Fibroblast of skin of left quadriceps (primary cell): ENCODE data around the gene HM13.
"Not testable (repeated sequence)": the region's sequence is repeated elsewhere in the genome, so short reads cannot be mapped to it uniquely, and the experiment has no call there.

Experiments
- DNase-seq, 2 experiments: peaks; one replicate each; pipeline ENCODE4 v3.0.0-alpha.2; 2013; ENCODE audit warnings: low read depth in 2 of 2

The HM13 gene

GRCh38 chr20:31568041-31568731 is 53.9 kb downstream of the HM13 start:
- no peak for DNase-seq

GRCh38 chr20:31568773-31569162 is 54.5 kb downstream of the HM13 start:
- DNase-seq, result no peak

GRCh38 chr20:31569163-31570020 is 55.1 kb downstream of the HM13 start:
- no peak for DNase-seq

GRCh38 chr20:31570021-31570463 is 55.8 kb downstream of the HM13 start:
- no peak for DNase-seq

DNA sequence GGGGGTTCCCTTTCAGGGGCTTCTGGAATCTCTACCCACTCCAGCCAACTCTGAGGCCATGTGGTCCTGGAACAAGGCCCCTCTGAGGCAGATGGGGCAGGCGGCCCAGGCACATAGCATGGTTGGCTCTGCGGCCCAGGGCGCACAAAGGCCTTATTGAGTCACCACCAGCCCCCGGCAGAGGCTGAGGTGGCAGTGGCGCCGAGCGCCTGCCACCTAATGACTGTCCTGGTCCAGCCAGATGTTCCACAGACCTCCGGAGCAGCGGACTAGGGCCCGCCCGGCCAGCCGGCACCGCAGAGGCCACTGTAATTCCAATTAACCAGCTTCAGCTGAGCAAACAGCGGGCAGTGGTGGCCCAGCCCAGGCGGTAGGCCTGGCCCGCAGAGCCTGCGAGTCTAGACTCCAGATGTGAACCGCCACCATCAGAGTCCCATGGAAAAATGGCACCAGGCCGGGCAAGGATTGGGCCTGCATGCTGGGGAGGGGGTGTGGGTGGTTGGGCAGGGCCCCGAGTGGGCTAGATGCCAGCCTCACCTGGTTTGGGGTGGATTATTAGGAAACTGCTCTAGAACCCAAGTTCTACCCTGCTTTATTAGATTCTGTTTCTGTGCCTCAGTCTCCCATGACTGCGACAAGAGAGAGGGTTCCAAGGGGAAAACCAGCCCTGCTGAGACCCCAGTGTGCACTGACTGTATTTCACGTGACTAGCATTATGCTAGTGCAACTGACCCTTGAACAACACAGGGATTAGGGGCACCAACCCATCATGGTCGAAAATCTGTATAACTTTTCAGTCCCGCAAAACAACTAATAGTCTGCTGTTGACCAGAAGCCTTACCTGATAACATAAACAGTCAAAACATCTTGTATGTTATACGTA is 56.7 kb downstream of the HM13 start:
- DNase-seq, result no peak

- no peak for DNase-seq
Observed at GRCh38 chr20:31572042-31572700, 57.9 kb downstream of the HM13 start.

GRCh38 chr20:31572701-31573554 is 58.7 kb downstream of the HM13 start:
- DNase-seq, result peak; percentile 96 to 97

- DNase-seq, result no peak
Observed at GRCh38 chr20:31573555-31574321, 59.5 kb downstream of the HM13 start.

DNA sequence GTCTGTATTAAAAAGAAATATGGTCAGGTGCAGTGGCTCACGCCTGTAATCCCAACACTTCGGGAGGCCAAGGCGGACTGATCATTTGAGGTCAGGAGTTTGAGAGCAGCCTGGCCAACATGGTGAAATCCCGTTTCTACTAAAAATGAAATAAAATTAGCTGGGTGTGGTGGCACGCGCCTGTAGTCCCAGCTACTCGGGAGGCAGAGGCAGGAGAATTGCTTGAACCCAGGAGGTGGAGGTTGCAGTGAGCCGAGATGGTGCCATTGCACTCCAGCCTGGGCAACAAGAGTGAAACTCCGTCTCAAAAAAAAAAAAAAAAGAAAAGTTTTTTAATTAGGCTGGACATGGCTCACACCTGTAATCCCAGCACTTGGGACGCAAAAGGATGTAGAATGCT is 60.7 kb downstream of the HM13 start:
- DNase-seq, result not testable (repeated sequence)

DNA sequence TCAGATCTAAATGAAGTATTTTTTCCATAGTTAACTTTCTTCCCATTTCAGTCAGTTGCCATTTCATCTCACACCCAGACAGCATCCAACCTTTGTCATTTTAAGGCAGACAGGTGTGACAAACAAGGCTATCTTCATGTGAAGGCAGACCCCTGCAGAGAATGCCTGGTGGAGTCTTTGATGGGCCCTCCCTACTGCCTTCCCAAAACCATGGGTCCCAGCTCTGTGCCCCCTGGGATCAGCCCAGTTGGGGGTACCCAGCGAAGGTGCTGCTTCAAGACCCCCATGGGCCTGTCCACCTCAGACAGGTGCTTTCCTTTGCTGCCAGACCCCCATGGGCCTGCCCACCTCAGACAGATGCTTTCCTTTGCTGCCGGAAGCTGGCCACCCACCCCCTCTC is 62.5 kb downstream of the HM13 start:
- no peak for DNase-seq

DNA sequence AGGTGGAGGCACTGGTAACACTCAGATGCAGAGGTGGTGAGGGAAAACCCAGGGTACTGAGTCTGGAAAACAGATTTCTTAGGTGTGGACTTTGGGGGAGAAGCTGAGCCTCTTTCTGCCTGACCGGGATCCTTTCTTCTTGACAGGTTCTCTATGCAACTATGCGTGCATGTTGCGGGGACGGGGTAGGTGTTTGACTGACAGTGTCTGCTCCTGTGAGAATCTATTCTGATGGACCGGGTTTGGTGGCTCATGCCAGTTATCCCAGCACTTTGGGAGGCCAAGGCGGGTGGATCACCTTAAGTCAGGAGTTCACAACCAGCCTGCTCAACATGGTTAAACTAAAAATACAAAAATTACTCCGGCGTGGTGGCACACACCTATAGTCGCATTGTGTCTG is 63.0 kb downstream of the HM13 start:
- no peak for DNase-seq

DNA sequence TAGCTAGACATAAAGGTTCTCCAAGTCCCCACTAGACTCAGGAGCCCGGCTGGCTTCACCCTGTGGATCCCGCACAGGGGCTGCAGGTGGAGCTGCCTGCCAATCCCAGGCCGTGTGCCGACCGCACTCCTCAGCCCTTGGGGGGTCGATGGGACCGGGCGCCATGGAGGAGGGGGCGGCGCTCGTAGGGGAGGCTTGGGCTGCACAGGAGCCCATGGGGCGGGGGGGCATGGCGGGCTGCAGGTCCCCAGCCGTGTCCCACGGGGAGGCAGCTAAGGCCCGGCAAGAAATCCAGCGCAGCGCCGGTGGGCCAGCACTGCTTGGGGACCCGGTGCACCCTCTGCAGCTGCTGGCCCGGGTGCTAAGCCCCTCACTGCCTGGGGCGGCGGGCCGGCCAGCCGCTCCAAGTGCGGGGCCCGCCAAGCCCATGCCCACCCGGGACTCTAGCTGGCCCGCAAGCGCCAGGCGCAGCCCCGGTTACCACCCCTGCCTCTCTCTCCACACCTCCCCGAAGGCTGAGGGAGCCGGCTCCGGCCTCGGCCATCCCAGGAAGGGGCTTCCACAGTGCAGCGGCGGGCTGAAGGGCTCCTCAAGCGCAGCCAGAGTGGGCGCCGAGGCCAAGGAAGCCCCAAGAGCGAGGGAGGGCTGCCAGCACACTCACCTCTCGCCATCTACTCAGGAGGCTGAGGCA is 64.4 kb downstream of the HM13 start:
- no peak for DNase-seq

GRCh38 chr20:31579245-31579644 is 65.0 kb downstream of the HM13 start:
- DNase-seq, result no peak

- DNase-seq, result not testable (repeated sequence)
Observed at GRCh38 chr20:31579941-31580651, 65.9 kb downstream of the HM13 start.

- no peak for DNase-seq
Observed at GRCh38 chr20:31580706-31581105, 66.5 kb downstream of the HM13 start.

- no peak for DNase-seq
Observed at GRCh38 chr20:31581391-31581790, 67.1 kb downstream of the HM13 start.

GRCh38 chr20:31587545-31588389 is 73.5 kb downstream of the HM13 start:
- DNase-seq, result no peak
